GM21360 (cell line): Measurements from ENCODE around the gene BMPR1B.

Experiments
- ATAC-seq: cut with Tn5 transposase; IDR thresholded peaks from one replicate; pipeline ENCODE4 v1.9.1; 2021; ENCODE audit warnings: mild to moderate bottlenecking, moderate library complexity; ENCODE audit not compliant: unreplicated experiment

BMPR1B gene

DNA sequence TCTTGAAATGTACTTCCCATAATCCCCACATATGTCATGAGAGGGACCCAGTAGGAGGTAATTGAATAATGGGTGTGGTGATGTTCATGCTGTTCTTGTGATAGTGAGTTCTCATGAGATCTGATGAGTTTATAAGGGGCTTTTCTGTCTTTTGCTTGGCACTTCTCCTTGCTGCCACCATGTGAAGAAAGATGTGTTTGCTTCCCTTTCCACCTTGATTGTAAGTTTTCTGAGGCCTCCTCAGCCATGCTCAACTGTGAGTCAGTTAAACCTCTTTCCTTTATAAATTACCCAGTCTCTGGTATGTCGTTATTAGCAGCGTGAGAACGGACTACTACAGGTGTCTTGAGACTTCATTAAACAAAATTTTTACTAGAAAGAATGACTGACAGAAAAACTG, 323.2 kb downstream of the BMPR1B start:
- ATAC-seq, result no peak

- ATAC-seq, result no peak
These were observed 326.8 kb downstream of the BMPR1B start for GRCh38 chr4:95084584-95084983.

- no peak for ATAC-seq
These were observed 327.5 kb downstream of the BMPR1B start for GRCh38 chr4:95085124-95085833.

- no peak for ATAC-seq
These were observed 328.8 kb downstream of the BMPR1B start for GRCh38 chr4:95086551-95086950.

DNA sequence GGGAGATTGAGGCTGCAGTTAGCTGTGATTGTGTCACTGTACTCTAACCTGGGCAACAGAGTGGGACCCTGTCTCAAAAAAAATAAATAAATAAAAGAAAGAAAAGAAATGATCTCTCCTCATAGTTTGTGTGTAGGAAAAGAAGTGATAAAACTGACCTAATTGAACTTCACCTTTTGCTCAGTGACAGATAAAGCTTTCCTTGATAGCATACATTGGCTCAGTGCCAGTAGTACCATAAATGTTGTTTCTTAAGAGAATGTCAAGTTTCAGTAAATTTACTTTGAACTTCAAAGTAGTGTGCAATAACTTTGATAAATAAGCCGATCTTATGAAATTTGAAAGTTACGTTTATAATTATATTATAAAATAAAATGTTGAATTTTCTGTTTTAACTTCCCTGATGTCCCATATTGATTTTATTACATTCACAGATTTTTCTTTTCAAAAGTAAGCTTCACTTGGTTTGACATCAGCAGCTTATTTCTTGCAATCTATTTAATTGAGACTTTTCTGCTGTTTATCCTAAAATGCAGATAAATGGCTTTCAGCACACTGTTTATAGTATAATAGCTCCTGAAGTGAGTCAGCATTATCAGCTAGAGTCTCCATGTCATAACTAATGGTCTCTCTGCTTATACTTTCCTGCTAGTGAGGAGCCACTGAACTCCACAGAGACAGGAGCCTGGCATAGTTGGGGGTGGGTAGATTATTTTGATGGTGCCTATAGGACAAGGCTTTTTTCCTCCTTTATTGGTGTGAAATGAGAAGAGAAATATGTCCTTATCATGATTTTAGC, 330.1 kb downstream of the BMPR1B start:
- no peak for ATAC-seq

DNA sequence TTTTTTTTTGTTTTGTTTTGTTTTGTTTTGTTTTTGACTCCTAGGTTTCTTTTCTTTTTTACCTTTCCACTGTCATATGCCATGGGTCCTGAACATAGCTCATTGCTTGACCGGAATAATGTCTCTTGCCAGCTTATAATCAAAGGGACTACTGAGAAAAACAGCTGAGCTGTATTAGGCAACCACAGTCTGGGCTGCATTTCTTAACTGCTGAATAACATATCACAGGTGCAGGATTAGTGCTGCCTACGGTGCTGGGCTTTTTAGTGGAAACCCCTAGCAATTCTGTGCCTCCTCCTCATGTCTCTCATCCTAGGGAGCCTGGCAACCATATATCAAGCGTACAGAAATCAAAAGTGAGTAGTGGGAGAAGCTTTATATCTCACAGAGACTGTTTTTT, 333.5 kb downstream of the BMPR1B start:
- no peak for ATAC-seq

- ATAC-seq, result no peak
These were observed 335.0 kb downstream of the BMPR1B start for GRCh38 chr4:95092766-95093165.

GRCh38 chr4:95093460-95093859, 335.7 kb downstream of the BMPR1B start:
- no peak for ATAC-seq

- no peak for ATAC-seq
These were observed 336.5 kb downstream of the BMPR1B start for GRCh38 chr4:95093936-95094929.

- ATAC-seq, result no peak
These were observed 337.7 kb downstream of the BMPR1B start for GRCh38 chr4:95095348-95095974.

DNA sequence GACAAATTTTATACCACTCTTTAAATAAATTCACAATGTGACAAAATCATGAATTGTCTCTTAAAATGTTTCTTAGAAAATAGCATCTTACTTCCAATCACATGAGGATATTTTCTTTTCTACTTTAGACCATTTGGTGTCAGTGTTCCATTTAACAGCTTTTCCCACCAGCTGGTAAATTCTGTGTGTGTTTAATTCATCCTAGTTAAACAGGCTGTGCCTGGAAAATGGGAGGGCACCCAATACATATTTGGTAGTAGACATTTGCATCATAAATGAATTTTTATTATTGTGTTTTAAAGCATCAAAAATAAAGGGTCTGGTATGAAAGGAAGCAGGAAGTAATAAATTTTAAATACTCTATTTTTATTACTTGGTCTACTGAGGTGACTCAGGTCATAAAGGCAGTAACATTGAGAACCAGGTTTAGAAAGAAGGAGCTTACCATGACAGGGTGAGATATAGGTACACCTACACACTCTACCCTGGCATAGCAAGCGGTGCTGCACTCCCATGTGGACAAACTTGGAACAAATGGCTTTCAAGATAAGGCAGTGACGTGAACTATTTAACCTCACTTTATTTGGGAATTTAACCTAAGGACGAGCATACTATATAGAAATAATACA, 344.5 kb downstream of the BMPR1B start:
- ATAC-seq, result no peak

DNA sequence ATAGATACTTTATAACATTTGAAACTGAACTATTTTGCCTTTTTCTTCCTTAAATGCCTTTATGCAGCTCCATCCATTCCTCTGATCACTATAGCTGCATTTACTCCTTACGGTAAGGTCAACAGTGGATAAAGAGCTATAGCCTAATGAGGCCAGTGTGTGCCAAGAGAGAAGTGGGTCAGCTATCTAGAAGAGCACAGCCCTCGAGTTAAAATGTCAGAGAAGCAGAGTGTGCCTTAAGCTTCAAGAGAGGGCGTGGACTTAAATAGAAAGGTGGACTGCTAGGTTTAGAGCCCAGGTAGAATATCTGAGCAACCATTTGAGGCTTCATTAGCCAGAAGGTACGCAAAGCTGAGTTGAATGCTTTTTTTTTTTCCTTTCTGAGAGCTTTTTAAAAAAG, 347.4 kb downstream of the BMPR1B start:
- ATAC-seq, result no peak

DNA sequence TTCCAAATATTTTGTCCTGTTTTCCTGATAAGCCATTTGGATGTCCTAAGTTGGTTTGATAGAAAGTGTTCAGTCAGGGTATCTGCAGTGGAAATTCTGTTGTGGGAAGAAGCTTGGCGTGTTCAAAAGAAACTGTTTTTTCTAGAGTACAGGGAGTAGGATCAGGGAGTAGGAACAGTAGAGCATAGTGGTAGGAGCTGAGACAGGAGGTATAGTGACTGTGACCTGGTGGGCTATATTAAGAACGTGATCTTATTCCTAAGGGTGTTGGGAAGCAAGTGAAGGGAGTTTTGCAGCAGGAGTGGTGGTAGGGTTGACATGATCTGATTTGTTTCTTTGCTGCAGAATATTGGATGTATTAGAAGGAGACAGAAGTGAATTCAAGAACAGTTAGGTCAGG, 348.2 kb downstream of the BMPR1B start:
- no peak for ATAC-seq

DNA sequence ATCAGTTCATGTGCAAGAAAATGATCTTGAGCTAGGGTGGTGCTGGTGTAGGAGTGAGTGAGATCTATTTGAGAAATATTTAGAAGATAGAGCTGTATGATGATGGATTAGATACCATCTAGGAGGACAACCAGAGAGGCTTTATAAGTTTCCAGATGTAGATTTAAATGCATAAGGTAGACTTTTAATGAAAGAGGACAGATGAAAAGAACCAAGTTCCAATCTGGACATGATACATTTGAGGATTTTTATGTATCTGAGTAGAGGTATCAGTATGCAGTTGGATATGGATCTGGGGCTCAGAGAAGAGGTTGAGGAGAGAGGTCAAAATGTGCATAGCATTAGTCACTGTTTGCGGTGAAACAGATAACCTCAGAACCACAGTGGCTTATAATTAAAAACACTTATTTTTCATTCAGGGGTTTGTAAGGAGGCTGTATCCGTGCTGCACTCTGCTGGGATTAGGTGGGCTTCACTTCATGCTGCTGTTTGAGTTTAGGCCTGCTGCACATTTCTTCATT, 348.7 kb downstream of the BMPR1B start:
- no peak for ATAC-seq

DNA sequence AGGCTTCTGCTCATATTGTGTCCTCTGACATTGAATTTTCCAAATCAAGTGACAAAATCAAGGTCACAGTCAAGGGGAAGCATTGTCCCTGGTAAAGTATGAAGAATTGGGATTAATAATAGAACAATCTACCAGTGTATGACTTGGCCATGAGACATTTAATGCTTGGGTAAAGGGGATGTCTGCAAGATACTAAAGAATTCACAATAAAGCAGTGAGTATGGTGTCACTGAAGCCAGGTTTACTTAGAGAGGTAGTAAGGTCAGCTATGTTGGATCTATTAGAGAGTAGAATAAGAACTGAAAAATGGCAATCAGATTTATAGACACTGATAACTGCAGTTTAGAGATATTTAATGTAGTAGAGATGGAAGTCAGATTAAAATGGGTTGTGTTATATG, 349.2 kb downstream of the BMPR1B start:
- no peak for ATAC-seq

DNA sequence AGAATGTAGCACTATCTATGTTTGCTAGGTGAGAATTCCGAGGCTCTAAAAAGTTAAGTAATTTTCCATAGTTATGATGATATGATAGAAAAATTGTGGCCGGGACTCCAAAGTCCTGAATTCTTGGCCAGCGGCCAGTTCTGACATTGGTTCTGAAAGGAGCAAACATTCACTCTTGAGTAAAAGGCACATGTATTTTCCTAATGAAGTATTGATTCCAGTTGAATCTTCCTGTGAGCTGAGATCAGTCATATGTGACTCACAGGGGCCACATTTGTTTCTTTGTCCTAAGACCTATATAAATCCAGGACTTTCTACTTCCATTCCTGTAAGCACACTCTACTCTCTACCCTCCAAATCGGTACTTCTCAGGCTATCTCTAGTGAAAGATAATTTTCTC, 349.9 kb downstream of the BMPR1B start:
- ATAC-seq, result no peak

DNA sequence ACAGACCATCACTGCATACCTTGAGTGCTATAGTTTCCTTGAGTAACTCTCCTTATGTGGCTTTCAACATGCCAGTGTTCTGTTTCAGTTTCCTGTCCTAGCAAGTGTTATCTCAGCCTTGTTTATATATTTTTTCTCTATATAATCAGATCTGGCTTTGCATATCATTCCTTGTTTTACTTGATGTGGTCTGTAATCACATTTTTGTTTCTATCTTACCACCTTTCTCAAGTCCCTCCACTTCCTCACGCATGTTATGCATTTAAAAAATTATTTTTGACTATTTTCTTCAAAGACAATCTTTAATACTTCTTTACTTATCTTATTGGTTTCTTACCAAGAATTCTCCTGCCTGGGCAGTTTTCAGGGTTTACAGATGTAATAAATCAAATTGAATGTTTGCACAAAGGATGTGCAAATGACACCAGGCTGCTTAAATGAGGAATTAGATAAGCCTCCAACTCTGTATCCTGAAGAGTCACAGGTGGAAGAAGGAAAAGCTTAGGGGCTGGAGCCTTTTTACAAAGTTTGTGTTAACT, 351.2 kb downstream of the BMPR1B start:
- no peak for ATAC-seq

DNA sequence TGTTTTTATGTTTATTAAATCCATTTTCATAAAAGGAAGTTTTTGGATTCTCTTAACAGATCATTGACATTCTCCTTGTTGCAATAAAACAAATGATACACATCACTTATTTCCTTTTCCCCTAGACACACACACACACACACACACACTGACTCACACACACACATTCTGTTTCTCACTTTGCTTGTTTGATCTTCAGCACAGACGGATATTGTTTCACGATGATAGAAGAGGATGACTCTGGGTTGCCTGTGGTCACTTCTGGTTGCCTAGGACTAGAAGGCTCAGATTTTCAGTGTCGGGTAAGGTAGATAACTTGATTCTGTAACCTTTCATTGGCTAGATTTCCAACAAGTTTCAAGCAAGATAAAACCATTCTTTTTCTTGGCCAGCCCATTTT, 356.8 kb downstream of the BMPR1B start:
- no peak for ATAC-seq

- ATAC-seq, result no peak
These were observed 360.7 kb downstream of the BMPR1B start for GRCh38 chr4:95118497-95118896.

DNA sequence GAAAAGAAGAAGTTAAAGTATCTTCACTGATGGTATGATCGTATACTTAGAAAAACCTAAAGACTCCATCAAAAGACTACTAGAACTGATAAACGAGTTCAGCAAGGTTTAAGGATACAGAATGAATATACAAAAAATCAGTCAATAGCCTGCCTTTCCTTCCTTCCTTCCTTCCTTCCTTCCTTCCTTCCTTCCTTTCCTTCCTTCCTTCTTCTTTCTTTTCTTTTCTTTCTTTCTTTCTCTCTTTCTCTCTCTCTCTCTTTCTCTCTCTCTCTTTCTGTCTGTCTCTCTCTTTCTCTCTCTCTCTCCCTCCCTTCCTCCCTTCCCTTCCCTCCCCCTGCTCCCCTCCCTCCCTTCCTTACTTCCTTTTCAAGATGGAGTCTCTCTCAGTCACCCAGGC, 362.7 kb downstream of the BMPR1B start:
- no peak for ATAC-seq
